Heart left ventricle (tissue), 16 donors: Measurements from ENCODE around the gene TH. TPM values are rescaled to one million over a fixed set of nuclear protein-coding genes. Genes with fewer than 3 reads are reported as not detected.

Experiments
- ATAC-seq, 4 donors: fragments of 200-7000 bp; cut with Tn5 transposase; one replicate each; pipeline ENCODE4 v1.9.1; 2020 to 2022; ENCODE audit warnings: moderate library complexity in 4 of 4, mild to moderate bottlenecking in 3 of 4, moderate number of reproducible peaks in 1 of 4
- DNase-seq, 5 donors: peaks; one replicate each; pipeline ENCODE4 v3.0.0-alpha.2; 2020
- H3K27ac ChIP-seq, 12 donors: fragments of 200-600 bp; sonication (generic) in 4 of 12; one replicate each; pipeline versions ENCODE4 v1.5.0 to v1.8.0; 2016 to 2022; ENCODE audit warnings: mild to moderate bottlenecking in 2 of 12
- H3K27me3 ChIP-seq, 9 donors: fragments of 200-600 bp; sonication (generic) in 2 of 9; one replicate each; pipeline versions ENCODE4 v1.5.1 to v1.8.0; 2016 to 2022; ENCODE audit warnings: mild to moderate bottlenecking in 3 of 9
- H3K36me3 ChIP-seq, 9 donors: fragments of 200-600 bp; sonication (generic) in 2 of 9; one replicate each; pipeline versions ENCODE4 v1.5.0 to v1.8.0; 2018 to 2022; ENCODE audit warnings: mild to moderate bottlenecking in 2 of 9
- H3K4me1 ChIP-seq, 12 donors: fragments of 200-600 bp; sonication (generic) in 4 of 12; one replicate each; pipeline versions ENCODE4 v1.5.0 to v1.8.0; 2016 to 2022; ENCODE audit warnings: mild to moderate bottlenecking in 3 of 12
- H3K4me3 ChIP-seq, 12 donors: fragments of 200-600 bp; sonication (generic) in 4 of 12; one replicate each; pipeline versions ENCODE4 v1.5.0 to v1.8.0; 2017 to 2022; ENCODE audit warnings: mild to moderate bottlenecking in 9 of 12, moderate library complexity in 4 of 12
- H3K9me3 ChIP-seq, 12 donors: fragments of 200-600 bp; sonication (generic) in 4 of 12; one replicate each; pipeline versions ENCODE4 v1.5.0 to v1.8.0; 2016 to 2022; ENCODE audit warnings: mild to moderate bottlenecking in 1 of 12
- POLR2A ChIP-seq, 2 donors: fragments of 450-650 bp; IDR thresholded peaks; one replicate each; pipeline ENCODE4 v1.6.1; 2017; ENCODE audit warnings: antibody characterized with exemption in 2 of 2, mild to moderate bottlenecking in 2 of 2, moderate library complexity in 2 of 2
- WGBS, 4 donors: extraction: QIAGEN DNeasy Blood & Tissue Kit in 2 of 4; methylation state at CpG; one replicate each; pipeline versions ENCODE4 v1.1.5 to v1.1.7; 2013 to 2018; 5-methylcytosine and 5-hydroxymethylcytosine counted together
- intact Hi-C, 10 donors: fragments of 100-400 bp; cut with DNase I; formaldehyde crosslinking; loops; one replicate each; pipeline versions ENCODE4 v1.11.1 to v1.14.2; 2022
- polyA plus RNA-seq, 2 donors: library from polyadenylated mRNA; stranded (reverse); fragments of 200-250 nt; gene quantifications; one replicate each; pipeline ENCODE4 v1.2.3, GENCODE V29; 2013
- total RNA-seq, 9 donors: library from RNA; depleted of rRNA in 2 of 9; stranded (reverse); fragments of >200 nt in 2 of 9; fragmentation: NEBNext Ultra II Directional in 3 of 9; extraction: Animal tissue kit (Norgen Biotek cat#: 25700) in 3 of 9; gene quantifications; one replicate each; pipeline versions ENCODE4 v1.1.0 to v1.2.4, GENCODE V29; 2016 to 2023
- TF ChIP-seq, protein P1 (sequence below), 12 donors: fragments of 200-600 bp; sonication (generic) in 4 of 12; IDR thresholded peaks; one replicate each; pipeline versions ENCODE4 v1.5.0 to v1.8.0; 2018 to 2022; ENCODE audit warnings: antibody characterized with exemption in 12 of 12, mild to moderate bottlenecking in 5 of 12
- donor health status: ischemic (EF 13 %, LVEDD 7.1; RV severe dilation, severe dysfunction).
- donor health status: healthy with polysubstance abuse.
- donor health status: DM: no; HTN: yes; CAD: no.
- donor health status: DM: no; HTN: no; CAD: no.
- donor health status: ischemic (EF 25% LVEDD 6.9; RV normal size, moderate dysfunction).
- donor health status: ischemic (EF 25% LVEDD 5.7; RV mildly dilated, moderate dysfunction).
- donor health status: healthy.
- donor health status: DM: yes; HTN: yes; CAD: no.
- donor health status: ischemic (EF 35%, LVEDD 5.7; RV mildly dilated, moderate dysfunction).
- donor health status: nonischemic (EF 11% LVEDD 7.7; RV severe dilation, severe dysfunction).
- donor health status: DM: yes; HTN: yes; CAD: no.
- donor health status: PGD.
- donor health status: ischemic (EF 29% LVEDD 5.4; RV normal size, mild dysfunction).
- donor health status: nonischemic (EF 23%, LVEDD 6.1; RV moderate dilation, normal function).

The TH gene
- total and polyA plus RNA-seq, 11 donors: 0.08 TPM; not detected in 10

GRCh38 chr11:2139621-2140337, 31.8 kb downstream of the TH start:
- peak overlapping the region in 8 of 12 donors; percentile 14 to 56 (median 32) for H3K4me3 ChIP-seq
- H3K4me1 ChIP-seq: peaks cover 0 to 56% (median 14%) of the 10 kb centered on the region in 12 donors
- no peak for TF ChIP-seq POLR2A (IDR thresholded peaks at IDR 0.05)
- TF ChIP-seq, protein P1, sequence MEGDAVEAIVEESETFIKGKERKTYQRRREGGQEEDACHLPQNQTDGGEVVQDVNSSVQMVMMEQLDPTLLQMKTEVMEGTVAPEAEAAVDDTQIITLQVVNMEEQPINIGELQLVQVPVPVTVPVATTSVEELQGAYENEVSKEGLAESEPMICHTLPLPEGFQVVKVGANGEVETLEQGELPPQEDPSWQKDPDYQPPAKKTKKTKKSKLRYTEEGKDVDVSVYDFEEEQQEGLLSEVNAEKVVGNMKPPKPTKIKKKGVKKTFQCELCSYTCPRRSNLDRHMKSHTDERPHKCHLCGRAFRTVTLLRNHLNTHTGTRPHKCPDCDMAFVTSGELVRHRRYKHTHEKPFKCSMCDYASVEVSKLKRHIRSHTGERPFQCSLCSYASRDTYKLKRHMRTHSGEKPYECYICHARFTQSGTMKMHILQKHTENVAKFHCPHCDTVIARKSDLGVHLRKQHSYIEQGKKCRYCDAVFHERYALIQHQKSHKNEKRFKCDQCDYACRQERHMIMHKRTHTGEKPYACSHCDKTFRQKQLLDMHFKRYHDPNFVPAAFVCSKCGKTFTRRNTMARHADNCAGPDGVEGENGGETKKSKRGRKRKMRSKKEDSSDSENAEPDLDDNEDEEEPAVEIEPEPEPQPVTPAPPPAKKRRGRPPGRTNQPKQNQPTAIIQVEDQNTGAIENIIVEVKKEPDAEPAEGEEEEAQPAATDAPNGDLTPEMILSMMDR (IDR thresholded peaks at IDR 0.05): peak in 3 of 12 donors; percentile 3 to 10 (median 5)
- peak overlapping the region in 5 of 12 donors; percentile 18 to 51 (median 30) for H3K27ac ChIP-seq
- H3K36me3 ChIP-seq: peaks cover 0 to under 1% (median 0%) of the 10 kb centered on the region in 9 donors
- H3K27me3 ChIP-seq: peaks cover 39 to 87% (median 68%) of the 10 kb centered on the region in 9 donors
- intact Hi-C loops: loop anchor here in 7 of 10 donors (5.0 to 10.0 kb wide), 3 partner anchors 37 to 255 kb away; no protein-coding TSS in a partner anchor
- DNase-seq (peak in 2 of 5 donors; percentile 22 to 60), ATAC-seq (no peak)
- WGBS, 4 donors: 1 to 7% (median 4%) methylated on average over 8 to 57 of the region's 57 CpGs
- H3K9me3 ChIP-seq: no peaks in the 10 kb centered on the region

DNA sequence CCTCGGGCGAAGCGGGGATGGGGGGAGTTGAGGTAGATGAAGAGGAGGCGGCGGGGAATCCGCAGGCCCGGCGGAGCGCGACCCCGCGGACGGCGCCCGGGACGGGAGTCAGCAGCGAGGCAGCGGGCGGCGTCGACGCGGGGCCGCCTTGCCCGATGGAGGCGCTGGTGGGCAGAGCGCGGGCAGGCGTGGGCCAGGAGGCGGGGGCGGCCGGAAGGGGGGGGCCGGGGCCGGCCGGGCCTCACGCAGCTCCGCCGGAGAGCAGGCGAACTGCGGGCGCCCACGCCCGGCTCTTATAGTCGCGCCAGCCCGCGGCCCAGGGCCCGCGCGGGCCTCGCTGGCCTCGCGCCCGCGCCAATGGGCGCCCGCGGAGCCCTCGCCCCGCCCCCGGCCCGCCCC, 32.5 kb downstream of the TH start, which contains the start of gene IGF2:
IGF2 (minus strand) TSS at position 267 of the 399 bp plus-strand sequence. CDS start 3,866 bp downstream, outside the sequence.
- intact Hi-C loops: loop anchor here in 7 of 10 donors (5.0 kb wide), 2 partner anchors 37 to 42 kb away; no protein-coding TSS in a partner anchor
- ATAC-seq: peak in 1 of 4 donors; percentile 25
- peaks cover 33 to 83% (median 67%) of the 10 kb centered on the region in 9 donors for H3K27me3 ChIP-seq
- peaks cover 0 to 3% (median 0%) of the 10 kb centered on the region in 9 donors for H3K36me3 ChIP-seq
- 0 to 1% (median 1%) methylated on average over 13 to 61 of the region's 62 CpGs for WGBS, 4 donors
- H3K4me3 ChIP-seq: peak within 1 kb of the TSS in 11 of 12 donors; percentile 31 to 68 (median 55)
- H3K9me3 ChIP-seq: no peaks in the 10 kb centered on the region
- H3K4me1 ChIP-seq: peaks cover 0 to 51% (median 11%) of the 10 kb centered on the region in 12 donors
- peak in 2 of 5 donors; percentile 27 to 67 for DNase-seq
- TF ChIP-seq, protein P1 (IDR thresholded peaks at IDR 0.05): no peak
- TF ChIP-seq POLR2A (IDR thresholded peaks at IDR 0.05): no peak
- H3K27ac ChIP-seq: peak within 1 kb of the TSS in 11 of 12 donors; percentile 17 to 80 (median 72)

DNA sequence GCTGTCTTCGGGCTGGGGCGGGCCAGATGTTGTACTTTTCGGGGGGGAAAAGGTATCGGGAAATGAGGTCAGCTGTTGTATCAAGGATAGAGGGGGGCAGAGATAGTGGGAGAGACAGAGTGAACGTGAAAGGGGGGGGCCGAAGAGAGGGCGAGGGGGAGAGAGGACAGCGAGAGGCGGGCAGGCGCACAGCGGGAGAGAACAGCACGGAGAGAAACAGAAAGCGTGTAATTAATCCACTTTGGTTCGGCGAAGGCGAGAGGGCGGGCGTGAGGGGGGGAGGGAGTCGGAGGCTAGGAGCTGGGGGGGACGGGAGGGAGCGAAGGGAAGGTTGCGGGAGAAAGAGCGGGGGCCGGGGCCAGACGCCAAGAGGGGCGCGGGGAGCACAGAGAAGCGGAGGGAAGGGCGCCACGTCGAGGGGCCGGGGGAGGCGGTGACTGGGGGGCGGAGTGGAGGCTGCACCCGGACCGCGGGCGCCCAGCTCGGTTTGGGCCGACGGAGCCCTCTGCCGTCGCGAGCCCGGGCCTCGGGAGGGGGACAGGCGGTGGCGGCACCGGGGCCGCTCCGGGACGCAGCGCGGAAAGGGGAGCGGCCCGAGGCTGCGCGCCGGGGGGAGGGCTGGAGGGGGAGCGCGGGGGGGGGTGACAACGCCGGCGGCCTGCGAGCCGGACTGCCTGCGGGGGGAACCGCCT, 33.0 kb downstream of the TH start:
- peak overlapping the region in 11 of 12 donors; percentile 17 to 80 (median 72) for H3K27ac ChIP-seq
- peaks cover 0 to 46% (median 6%) of the 10 kb centered on the region in 12 donors for H3K4me1 ChIP-seq
- peaks cover 29 to 78% (median 67%) of the 10 kb centered on the region in 9 donors for H3K27me3 ChIP-seq
- ATAC-seq: peak in 1 of 4 donors; percentile 11
- WGBS, 4 donors: 1 to 3% (median 2%) methylated on average over 33 to 68 of the region's 68 CpGs
- TF ChIP-seq, protein P1 (IDR thresholded peaks at IDR 0.05): no peak
- TF ChIP-seq POLR2A (IDR thresholded peaks at IDR 0.05): no peak
- peaks cover 0 to 6% (median 0%) of the 10 kb centered on the region in 9 donors for H3K36me3 ChIP-seq
- DNase-seq: peak in 1 of 5 donors; percentile 67
- peak overlapping the region in 11 of 12 donors; percentile 31 to 68 (median 55) for H3K4me3 ChIP-seq
- no peaks in the 10 kb centered on the region for H3K9me3 ChIP-seq
- intact Hi-C loops: loop anchor here in 7 of 10 donors (5.0 kb wide), 2 partner anchors 36 to 41 kb away; no protein-coding TSS in a partner anchor
